HG02943 (cell line): ENCODE results near the gene CLCN4.

ENCODE experiments used
- ATAC-seq: cut with Tn5 transposase; IDR thresholded peaks from one replicate; pipeline ENCODE4 v1.9.1; 2021; ENCODE audit warnings: mild to moderate bottlenecking, low read depth, moderate library complexity; ENCODE audit not compliant: unreplicated experiment

Gene CLCN4

DNA sequence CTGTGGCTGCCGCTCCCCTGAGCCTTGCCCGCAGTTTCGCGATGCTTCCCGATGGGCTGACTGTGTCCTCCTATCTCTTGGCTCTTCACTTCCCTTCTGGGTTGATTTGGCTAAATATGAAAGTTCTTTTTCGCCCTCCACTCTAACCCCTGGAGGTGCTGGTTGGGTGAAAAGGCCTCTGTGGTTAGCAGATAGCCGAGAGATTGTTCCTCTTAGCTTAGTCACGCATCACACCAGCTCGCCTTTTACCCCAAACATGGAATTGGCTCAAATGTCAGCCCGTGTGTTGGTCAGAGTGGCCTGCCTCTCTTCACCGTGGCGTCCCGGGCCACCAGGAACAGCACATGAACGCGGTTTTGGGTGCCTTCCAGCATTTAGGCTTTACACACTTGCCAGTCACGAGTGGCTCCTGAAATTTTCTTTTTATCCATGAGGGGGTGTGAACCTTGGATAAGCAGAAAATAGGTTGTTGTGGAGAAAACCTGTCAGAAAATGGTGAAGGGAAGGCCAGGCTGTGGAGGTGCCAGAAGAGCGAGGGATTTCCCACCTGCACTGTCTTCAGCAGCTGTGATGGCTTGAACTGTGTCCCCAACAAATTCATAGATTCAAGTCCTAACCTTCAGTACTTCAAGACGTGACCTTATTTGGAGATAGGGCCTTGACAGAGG lies 8.9 kb downstream of the CLCN4 start:
- ATAC-seq = no peak

DNA sequence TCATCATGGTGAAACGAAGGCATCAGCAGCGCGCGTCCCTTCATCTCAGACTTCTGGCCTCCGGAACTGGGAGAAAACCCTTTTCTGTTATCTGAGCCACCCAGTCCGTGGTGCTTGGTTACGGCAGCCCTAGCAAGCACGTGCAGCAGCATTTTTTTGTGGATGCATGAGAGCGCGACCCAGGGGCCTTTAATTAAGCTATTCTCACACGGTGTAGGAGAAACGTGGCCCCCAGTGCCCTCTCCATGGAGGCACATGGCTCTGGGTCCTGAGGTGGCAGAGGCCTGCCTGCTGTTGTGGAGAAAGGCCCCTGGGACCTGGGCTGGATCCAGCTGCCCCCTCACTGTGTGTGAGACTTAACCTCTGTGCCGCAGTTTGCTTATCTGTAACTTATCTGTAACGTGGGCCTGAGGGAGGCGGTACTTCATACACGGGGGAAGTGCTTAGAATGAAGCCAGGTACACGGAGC lies 9.5 kb downstream of the CLCN4 start:
- no peak for ATAC-seq

DNA sequence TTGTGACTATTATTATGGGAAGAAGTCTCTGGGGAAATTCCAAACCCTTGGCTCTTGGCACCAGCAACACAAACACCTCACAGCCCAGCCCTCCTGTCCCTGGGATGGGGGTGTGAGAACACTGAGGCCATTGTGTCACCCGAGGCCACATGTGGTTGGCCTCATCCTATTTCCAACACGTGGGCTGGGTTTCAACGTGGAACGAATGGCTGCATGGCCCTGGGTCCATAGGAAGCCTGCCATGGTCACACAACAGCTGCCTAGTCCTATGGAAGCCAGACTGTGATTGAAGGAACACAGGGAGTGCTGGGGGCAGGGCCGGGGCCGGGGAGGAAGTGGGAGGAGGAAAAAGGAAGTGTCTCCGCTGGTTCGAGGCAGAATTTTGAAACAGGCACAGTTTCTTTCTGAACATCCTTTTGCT lies 10.0 kb downstream of the CLCN4 start:
- ATAC-seq = no peak

GRCh38 chrX:10167573-10167972 lies 10.8 kb downstream of the CLCN4 start:
- no peak for ATAC-seq

GRCh38 chrX:10168226-10168625 lies 11.5 kb downstream of the CLCN4 start:
- no peak for ATAC-seq

- no peak for ATAC-seq
Measured at GRCh38 chrX:10169175-10169574, 12.4 kb downstream of the CLCN4 start.

DNA sequence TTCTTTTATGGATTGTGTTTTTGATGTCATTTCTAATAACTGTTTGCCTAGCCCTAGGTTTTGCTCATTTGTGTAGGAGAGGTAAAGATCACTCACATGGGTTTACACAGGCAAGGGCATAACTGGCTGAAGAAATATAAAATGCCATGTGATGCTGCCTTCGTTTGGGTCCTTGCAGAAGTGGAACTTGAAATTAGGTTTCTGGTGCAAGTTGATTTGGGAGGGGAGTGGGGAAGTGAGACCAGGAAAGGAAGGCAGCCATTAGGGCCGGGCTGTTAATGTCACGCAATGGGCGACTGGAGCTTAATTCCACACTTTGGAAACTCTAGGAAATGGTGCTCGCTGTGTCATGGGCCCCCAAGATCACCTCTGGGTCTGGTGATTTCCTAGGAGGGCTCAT lies 14.5 kb downstream of the CLCN4 start:
- no peak for ATAC-seq

- no peak for ATAC-seq
Measured at GRCh38 chrX:10172877-10173276, 16.1 kb downstream of the CLCN4 start.

DNA sequence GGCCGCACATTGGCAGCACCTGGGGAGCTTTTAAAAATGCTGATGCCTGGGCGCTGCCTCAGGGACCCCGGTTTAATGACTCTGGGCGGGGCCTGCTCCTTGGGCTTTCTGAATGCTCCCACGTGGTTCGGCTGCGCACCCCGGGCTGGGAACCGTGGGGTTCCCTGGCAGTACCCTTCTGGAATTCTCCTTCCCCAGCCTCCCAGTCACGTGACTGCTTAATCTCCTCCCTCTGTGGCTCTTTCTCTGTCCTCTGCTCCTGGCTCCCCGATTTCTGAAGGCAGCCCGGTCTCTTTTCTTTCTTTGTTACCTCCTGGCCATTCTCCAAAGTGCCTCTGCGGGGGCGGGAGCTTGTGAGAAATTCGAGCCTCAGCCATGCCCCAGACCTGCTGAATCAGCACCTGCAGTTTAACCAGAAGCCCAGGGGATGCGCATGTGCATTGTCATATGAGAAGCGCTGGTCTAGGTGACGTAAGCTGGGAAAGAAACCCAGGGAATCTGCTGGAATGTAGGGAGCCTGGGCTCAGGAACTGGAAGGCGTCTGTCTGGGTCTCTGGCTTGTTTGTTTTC lies 16.6 kb downstream of the CLCN4 start:
- ATAC-seq = no peak

- ATAC-seq = no peak
Measured at GRCh38 chrX:10174051-10174450, 17.3 kb downstream of the CLCN4 start.

GRCh38 chrX:10174810-10175209 lies 18.0 kb downstream of the CLCN4 start:
- no peak for ATAC-seq

DNA sequence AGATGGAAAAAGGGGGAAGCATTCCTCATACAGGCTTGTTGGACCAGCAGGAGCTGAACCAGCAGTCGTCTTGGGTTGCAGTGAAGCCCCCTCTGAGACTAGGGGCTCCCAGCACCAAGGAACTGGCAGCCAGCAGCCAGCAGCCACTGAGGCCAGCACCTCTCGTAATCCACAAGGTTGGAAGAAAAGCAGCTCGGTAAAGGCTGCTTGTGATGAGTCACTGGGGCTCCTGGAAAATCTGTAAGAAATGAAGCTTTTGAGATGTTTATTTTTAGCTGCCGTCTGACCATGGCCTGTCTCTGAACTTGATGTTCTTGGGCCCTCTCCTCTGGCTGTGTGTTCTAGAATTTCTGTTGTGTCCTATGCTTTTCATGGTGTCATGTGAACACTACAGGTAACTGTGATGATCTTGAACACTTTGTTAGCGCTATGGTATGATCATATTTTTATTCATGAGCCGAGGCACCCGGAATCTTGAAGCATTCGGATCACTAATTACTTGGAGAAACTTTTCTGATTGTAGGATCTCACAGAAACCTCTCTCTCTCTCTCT lies 18.6 kb downstream of the CLCN4 start:
- no peak for ATAC-seq

- no peak for ATAC-seq
Measured at GRCh38 chrX:10176121-10177003, 19.6 kb downstream of the CLCN4 start.

DNA sequence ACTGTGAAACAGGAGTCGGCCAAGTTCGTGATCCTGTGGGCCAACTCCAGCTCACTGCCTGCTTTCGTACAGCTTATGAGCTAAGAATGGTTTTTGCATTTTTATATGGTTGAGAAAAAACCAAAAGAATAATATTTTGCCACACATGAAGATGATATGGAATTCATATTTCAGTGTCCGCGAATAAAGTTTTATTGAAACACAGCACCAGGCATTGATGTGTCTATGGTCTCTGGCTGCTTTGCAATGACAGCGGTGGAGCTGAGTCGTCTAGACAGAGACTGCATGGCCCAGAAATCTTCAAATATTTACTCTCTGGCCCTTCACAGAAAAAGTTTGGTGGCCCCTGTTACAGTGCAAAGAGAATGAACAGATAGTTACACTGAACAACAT lies 20.2 kb downstream of the CLCN4 start:
- no peak for ATAC-seq

GRCh38 chrX:10177601-10178000 lies 20.8 kb downstream of the CLCN4 start:
- ATAC-seq = no peak

GRCh38 chrX:10178866-10179463 lies 22.2 kb downstream of the CLCN4 start:
- no peak for ATAC-seq

- no peak for ATAC-seq
Measured at GRCh38 chrX:10183760-10184159, 27.0 kb downstream of the CLCN4 start.

DNA sequence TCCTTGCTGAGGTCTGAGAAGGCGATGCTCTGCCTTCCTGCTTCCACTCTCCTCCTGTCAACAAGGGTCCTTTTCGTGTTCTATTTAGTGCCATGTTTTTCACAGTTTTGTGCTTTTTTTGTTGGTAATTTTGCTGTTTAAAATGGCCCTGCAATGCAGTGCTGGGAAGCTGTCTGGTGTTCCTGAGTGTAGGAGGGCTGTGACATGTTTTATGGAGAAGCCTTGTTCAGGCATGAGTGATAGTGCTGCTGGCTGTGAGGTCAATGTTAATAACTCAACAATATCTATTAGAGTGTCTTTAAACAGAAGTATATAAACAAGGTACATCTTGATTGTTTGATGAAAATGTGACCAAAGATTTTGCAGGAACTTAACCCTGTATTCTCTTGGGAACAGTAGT lies 27.6 kb downstream of the CLCN4 start:
- no peak for ATAC-seq

DNA sequence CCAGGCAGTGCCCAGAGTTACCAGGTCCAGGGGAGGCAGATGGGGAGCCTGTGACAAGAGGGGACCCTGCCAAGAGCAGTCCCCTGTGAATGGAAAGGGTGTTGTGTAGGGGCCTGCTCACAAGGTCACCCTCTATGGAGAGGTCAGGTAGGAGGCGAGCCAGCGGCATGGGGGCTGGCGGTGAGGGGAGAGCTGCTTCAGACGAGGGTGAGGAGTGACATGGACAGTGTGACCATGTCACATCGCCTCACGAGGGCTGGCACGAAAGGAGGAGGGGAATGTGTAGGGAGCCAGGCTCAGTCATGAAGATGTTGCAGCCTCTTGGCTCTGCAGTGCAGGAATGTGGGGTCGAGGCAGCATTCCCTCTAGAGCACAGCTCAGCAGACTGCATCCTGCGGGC lies 29.6 kb downstream of the CLCN4 start:
- no peak for ATAC-seq

GRCh38 chrX:10187421-10187820 lies 30.6 kb downstream of the CLCN4 start:
- no peak for ATAC-seq
